A549 (cell line): Measurements from ENCODE around the gene KIAA0825. TPM values are rescaled to one million over a fixed set of nuclear protein-coding genes. Genes with fewer than 3 reads are reported as not detected.

Source experiments
- ATAC-seq, 2 experiments: fragments of 200-7000 bp in 1 of 2; fragments of >200 bp in 1 of 2; cut with Nextera tagmentation in 1 of 2; cut with Tn5 transposase in 1 of 2; 3 replicates each; pipeline versions ENCODE4 v1.8.0 to v1.9.1; 2018 to 2020; ENCODE audit warnings: mild to moderate bottlenecking in 1 of 2, moderate library complexity in 1 of 2
- CTCF ChIA-PET: fragments of 300-600 bp; sonication (Branson Sonifier 250); formaldehyde crosslinking; extraction: SDS; loops from one replicate; lab custom pipeline; 2021; ENCODE audit warnings: antibody characterized with exemption, inconsistent platforms; lab: Yijun Ruan, JAX
- POLR2A ChIA-PET: fragments of 350-600 bp; formaldehyde crosslinking; extraction: SDS; loops from one replicate; lab custom pipeline; 2021; ENCODE audit warnings: antibody characterized with exemption, inconsistent platforms; lab: Yijun Ruan, JAX
- DNase-seq, 2 experiments: peaks; one replicate each; pipeline versions ENCODE4 v3.0.0 to v3.0.0-alpha.2; 2011 to 2016; ENCODE audit warnings: low read depth in 1 of 2, low spot score in 1 of 2
- FAIRE-seq: peaks from 2 replicates; lab custom pipeline; 2011; peaks lifted over from hg19 to GRCh38; lab: Jason Lieb, UNC
- H3K27ac ChIP-seq, 2 experiments: fragments of >200 bp; sonication (Bioruptor Twin); formaldehyde crosslinking; 3 replicates each; pipeline ENCODE4 v1.5.1; 2016 to 2017
- H3K4me1 ChIP-seq: fragments of >200 bp; sonication (Bioruptor Twin); formaldehyde crosslinking; 3 replicates; pipeline ENCODE4 v1.6.1; 2016
- H3K4me2 ChIP-seq: fragments of >200 bp; sonication (Bioruptor Twin); formaldehyde crosslinking; 3 replicates; pipeline ENCODE4 v1.6.1; 2016
- H3K4me3 ChIP-seq: fragments of >200 bp; sonication (Bioruptor Twin); formaldehyde crosslinking; 3 replicates; pipeline ENCODE4 v1.5.1; 2016
- H3K9me3 ChIP-seq: fragments of >200 bp; sonication (Bioruptor Twin); formaldehyde crosslinking; 3 replicates; pipeline ENCODE4 v1.6.1; 2016
- BHLHE40 ChIP-seq: IDR thresholded peaks from 2 replicates; pipeline ENCODE4 v1.6.1; 2012; ENCODE audit warnings: low read depth, low read length, inconsistent platforms
- CBX2 ChIP-seq: fragments of 200-600 bp; sonication (generic); IDR thresholded peaks from 2 replicates; pipeline ENCODE4 v1.6.1; 2016; ENCODE audit warnings: low read depth, mild to moderate bottlenecking, borderline replicate concordance
- CBX8 ChIP-seq: fragments of 200-600 bp; sonication (generic); IDR thresholded peaks from 2 replicates; pipeline ENCODE4 v1.6.1; 2016
- CHD2 ChIP-seq: fragments of 150-350 bp; IDR thresholded peaks from 2 replicates; pipeline ENCODE4 v1.6.1; 2014; ENCODE audit warnings: low read length; ENCODE audit not compliant: partially characterized antibody
- CHD4 ChIP-seq: fragments of 200-600 bp; sonication (generic); IDR thresholded peaks from 2 replicates; pipeline ENCODE4 v1.6.1; 2016; ENCODE audit warnings: antibody characterized with exemption, mild to moderate bottlenecking, borderline replicate concordance
- EP300 ChIP-seq, 2 experiments: fragments of >200 bp; sonication (Bioruptor Twin); formaldehyde crosslinking; IDR thresholded peaks; 2 replicates in 1 of 2; 3 replicates in 1 of 2; pipeline ENCODE4 v1.6.1; 2016 to 2017
- ESRRA ChIP-seq: fragments of 150-350 bp; IDR thresholded peaks from 2 replicates; pipeline ENCODE4 v1.6.1; 2014; ENCODE audit warnings: mild to moderate bottlenecking, low read length, borderline replicate concordance
- FOSL2 ChIP-seq, 2 experiments: fragments of 450-650 bp in 1 of 2; fragments of >200 bp in 1 of 2; sonication (Bioruptor Twin) in 1 of 2; formaldehyde crosslinking; IDR thresholded peaks; 2 replicates each; pipeline versions ENCODE4 v1.5.0 to v1.6.1; 2016 to 2020; ENCODE audit warnings: mild to moderate bottlenecking in 1 of 2, moderate library complexity in 1 of 2
- GATA3 ChIP-seq: IDR thresholded peaks from 2 replicates; pipeline ENCODE4 v1.6.1; 2012; ENCODE audit warnings: borderline replicate concordance
- HEYL ChIP-seq: fragments of 250-450 bp; sonication (Bioruptor Pico); IDR thresholded peaks from 2 replicates; pipeline ENCODE4 v1.8.0; 2021; ENCODE audit warnings: mild to moderate bottlenecking, moderate library complexity
- HOXA7 ChIP-seq: fragments of 250-450 bp; sonication (Bioruptor Pico); IDR thresholded peaks from 2 replicates; pipeline ENCODE4 v1.5.0; 2020; ENCODE audit warnings: mild to moderate bottlenecking, moderate library complexity
- JUN ChIP-seq, 2 experiments: fragments of >200 bp; sonication (Bioruptor Twin); formaldehyde crosslinking; IDR thresholded peaks; 2 replicates in 1 of 2; 3 replicates in 1 of 2; pipeline ENCODE4 v1.6.1; 2016 to 2017
- MYC ChIP-seq: IDR thresholded peaks from 2 replicates; pipeline ENCODE4 v1.6.1; 2012; ENCODE audit warnings: mild to moderate bottlenecking, inconsistent platforms, low read length, improper control_type of control experiment, borderline replicate concordance
- RAD21 ChIP-seq, 2 experiments: fragments of >200 bp in 1 of 2; sonication (Bioruptor Twin) in 1 of 2; formaldehyde crosslinking in 1 of 2; IDR thresholded peaks in 1 of 2; conservative IDR thresholded peaks in 1 of 2; 2 replicates in 1 of 2; 3 replicates in 1 of 2; pipeline ENCODE4 v1.6.1; 2012 to 2018; ENCODE audit warnings: inconsistent platforms in 1 of 2
- RARB ChIP-seq: fragments of 250-450 bp; sonication (Bioruptor Pico); IDR thresholded peaks from 2 replicates; pipeline ENCODE4 v1.8.0; 2021; ENCODE audit warnings: mild to moderate bottlenecking, moderate library complexity
- RCOR1 ChIP-seq: fragments of 150-350 bp; IDR thresholded peaks from 2 replicates; pipeline ENCODE4 v1.6.1; 2014; ENCODE audit warnings: antibody characterized with exemption, low read length, low read depth
- RFX5 ChIP-seq: fragments of 450-650 bp; IDR thresholded peaks from 2 replicates; pipeline ENCODE4 v1.7.1; 2014; ENCODE audit warnings: antibody characterized with exemption, mild to moderate bottlenecking, moderate library complexity
- ZSCAN20 ChIP-seq: fragments of 250-450 bp; sonication (Bioruptor Pico); IDR thresholded peaks from 2 replicates; pipeline ENCODE4 v1.8.0; 2022; ENCODE audit warnings: mild to moderate bottlenecking, moderate library complexity
- WGBS: methylation state at CpG from one replicate; pipeline ENCODE4 v1.1.6; 2017; ENCODE audit errors: missing lambda C conversion rate; 5-methylcytosine and 5-hydroxymethylcytosine counted together
- polyA plus RNA-seq, 4 experiments: library from polyadenylated mRNA; depleted of rRNA in 3 of 4; stranded (reverse); fragments of >200 nt; fragmentation: RNase III in 1 of 4; extraction: RNeasy Plus Mini Kit Qiagen cat#74134 plus additional on column Dnase treatment in 1 of 4; gene quantifications; 2 replicates in 3 of 4; 3 replicates in 1 of 4; pipeline ENCODE4 v1.2.3, GENCODE V29; 2011 to 2017
- TF ChIP-seq, protein P1 (sequence below): fragments of 450-650 bp; IDR thresholded peaks from 2 replicates; pipeline ENCODE4 v1.6.1; 2014; ENCODE audit warnings: antibody characterized with exemption
- TF ChIP-seq, protein P2 (sequence below): fragments of 250-450 bp; sonication (Bioruptor Pico); IDR thresholded peaks from 2 replicates; pipeline ENCODE4 v1.5.0; 2020; ENCODE audit warnings: low read depth, mild to moderate bottlenecking, moderate library complexity
- TF ChIP-seq, protein P3 (sequence below): fragments of 150-350 bp; IDR thresholded peaks from 2 replicates; pipeline ENCODE4 v1.6.1; 2014; ENCODE audit warnings: low read depth, mild to moderate bottlenecking, low read length

Gene KIAA0825
- polyA plus RNA-seq, 2 of the 4 experiments (the other 2 are of a cell fraction): 0.57 to 0.80 TPM

DNA sequence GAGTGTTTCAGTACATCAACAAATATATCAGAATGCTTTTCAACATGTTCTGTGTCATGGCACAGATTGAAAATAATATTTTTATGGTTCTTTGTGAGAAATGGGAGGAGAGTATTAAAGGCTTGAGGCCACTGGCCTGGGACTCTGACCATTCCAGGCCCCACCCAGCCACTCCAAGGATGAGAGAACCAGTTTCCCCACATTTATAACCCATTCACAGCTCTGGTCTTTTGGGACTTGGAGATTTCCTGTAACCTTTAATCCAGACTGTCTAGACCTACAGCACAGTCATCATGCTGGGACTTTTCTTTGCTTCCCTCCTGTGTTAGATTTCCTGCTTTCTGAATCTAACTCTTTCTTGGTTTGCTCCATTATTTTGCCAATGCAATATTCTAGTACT, 389.6 kb downstream of the KIAA0825 start:
- POLR2A ChIA-PET: no interaction called here

DNA sequence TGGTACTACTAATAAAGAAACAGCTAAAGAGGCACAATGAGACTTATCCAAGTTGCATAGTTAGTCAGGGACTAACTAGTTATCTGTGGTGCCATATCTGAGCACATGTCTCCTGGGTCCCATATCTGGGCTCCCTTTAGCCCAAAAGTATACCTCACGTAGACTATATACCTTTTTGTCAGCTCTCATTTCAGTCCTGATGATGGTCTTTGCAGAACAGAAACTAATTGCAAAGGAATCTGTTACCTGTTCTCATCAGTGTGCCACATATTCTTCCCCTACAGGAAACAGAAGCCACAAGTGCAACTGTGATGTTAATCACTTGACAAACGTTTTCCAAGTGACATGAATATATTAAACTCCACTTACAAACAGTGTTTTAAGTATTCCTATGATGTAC, 395.2 kb downstream of the KIAA0825 start:
- Histone ChIP-seq H3K4me1 (no peaks in the 10 kb centered on the region), H3K9me3 (no peaks in the 10 kb centered on the region), H3K27ac (no peak overlapping the region), H3K4me3 (no peak overlapping the region), H3K4me2 (no peak overlapping the region)
- TF ChIP-seq HEYL (CRISPR knock-in tag): no peak
- TF ChIP-seq, protein P1, sequence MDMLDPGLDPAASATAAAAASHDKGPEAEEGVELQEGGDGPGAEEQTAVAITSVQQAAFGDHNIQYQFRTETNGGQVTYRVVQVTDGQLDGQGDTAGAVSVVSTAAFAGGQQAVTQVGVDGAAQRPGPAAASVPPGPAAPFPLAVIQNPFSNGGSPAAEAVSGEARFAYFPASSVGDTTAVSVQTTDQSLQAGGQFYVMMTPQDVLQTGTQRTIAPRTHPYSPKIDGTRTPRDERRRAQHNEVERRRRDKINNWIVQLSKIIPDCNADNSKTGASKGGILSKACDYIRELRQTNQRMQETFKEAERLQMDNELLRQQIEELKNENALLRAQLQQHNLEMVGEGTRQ: no peak
- TF ChIP-seq ZSCAN20 (CRISPR knock-in tag): no peak
- TF ChIP-seq CBX8: no peak
- TF ChIP-seq, protein P2, sequence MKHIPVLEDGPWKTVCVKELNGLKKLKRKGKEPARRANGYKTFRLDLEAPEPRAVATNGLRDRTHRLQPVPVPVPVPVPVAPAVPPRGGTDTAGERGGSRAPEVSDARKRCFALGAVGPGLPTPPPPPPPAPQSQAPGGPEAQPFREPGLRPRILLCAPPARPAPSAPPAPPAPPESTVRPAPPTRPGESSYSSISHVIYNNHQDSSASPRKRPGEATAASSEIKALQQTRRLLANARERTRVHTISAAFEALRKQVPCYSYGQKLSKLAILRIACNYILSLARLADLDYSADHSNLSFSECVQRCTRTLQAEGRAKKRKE (CRISPR knock-in tag): no peak
- TF ChIP-seq, protein P3, sequence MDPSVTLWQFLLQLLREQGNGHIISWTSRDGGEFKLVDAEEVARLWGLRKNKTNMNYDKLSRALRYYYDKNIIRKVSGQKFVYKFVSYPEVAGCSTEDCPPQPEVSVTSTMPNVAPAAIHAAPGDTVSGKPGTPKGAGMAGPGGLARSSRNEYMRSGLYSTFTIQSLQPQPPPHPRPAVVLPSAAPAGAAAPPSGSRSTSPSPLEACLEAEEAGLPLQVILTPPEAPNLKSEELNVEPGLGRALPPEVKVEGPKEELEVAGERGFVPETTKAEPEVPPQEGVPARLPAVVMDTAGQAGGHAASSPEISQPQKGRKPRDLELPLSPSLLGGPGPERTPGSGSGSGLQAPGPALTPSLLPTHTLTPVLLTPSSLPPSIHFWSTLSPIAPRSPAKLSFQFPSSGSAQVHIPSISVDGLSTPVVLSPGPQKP: no peak
- no peak for TF ChIP-seq MYC
- no peak for TF ChIP-seq FOSL2 (IDR thresholded peaks at IDR 0.05)
- TF ChIP-seq FOSL2 (CRISPR knock-in tag; IDR thresholded peaks at IDR 0.05): no peak
- no peak for TF ChIP-seq BHLHE40
- no peak for TF ChIP-seq RARB (CRISPR knock-in tag)
- TF ChIP-seq GATA3: no peak
- no peak for TF ChIP-seq CBX2
- no peak for TF ChIP-seq RFX5
- TF ChIP-seq JUN (IDR thresholded peaks at IDR 0.05): no peak
- no peak for TF ChIP-seq ESRRA
- POLR2A ChIA-PET: no interaction called here
- CTCF ChIA-PET: no interaction called here
- no peak for DNase-seq
- 10% methylated on average over 2 of the region's 2 CpGs for WGBS
- ATAC-seq: no peak
- no peak for FAIRE-seq

More for the DNA sequence above, 389.6 kb downstream of the KIAA0825 start:
- no peak overlapping the region for H3K4me2 ChIP-seq
- ATAC-seq (no peak), DNase-seq (no peak), FAIRE-seq (no peak)
- H3K4me3 ChIP-seq: no peak overlapping the region
- CTCF ChIA-PET: no interaction called here
- H3K4me1 ChIP-seq: no peaks in the 10 kb centered on the region
- H3K9me3 ChIP-seq: no peaks in the 10 kb centered on the region
- H3K27ac ChIP-seq: no peak overlapping the region
- TF ChIP-seq CHD4 (no peak), RAD21 (conservative IDR thresholded peaks at IDR 0.05 in 1 of 2, IDR thresholded peaks at IDR 0.05 in 1 of 2) (no peak), EP300 (IDR thresholded peaks at IDR 0.05) (no peak), CHD2 (no peak), RARB (CRISPR knock-in tag) (no peak), HOXA7 (CRISPR knock-in tag) (no peak), RCOR1 (no peak)
- TF ChIP-seq, protein P1: no peak
